HepG2 (cell line): Measurements from ENCODE around the gene PIP4K2B. TPM values are rescaled to one million over a fixed set of nuclear protein-coding genes. Genes with fewer than 3 reads are reported as not detected.

Experiments used
- GABPA ChIP-seq, 2 experiments: IDR thresholded peaks; 2 replicates each; pipeline ENCODE4 v1.6.1; 2011 to 2016; ENCODE audit warnings: low read depth in 2 of 2, low read length in 1 of 2, missing biosample characterization in 1 of 2, missing genetic modification characterization in 1 of 2
- HDAC2 ChIP-seq: sonication (generic); formaldehyde crosslinking; IDR thresholded peaks from 2 replicates; pipeline ENCODE4 v1.4.0; 2020; ENCODE audit warnings: missing genetic modification reagents
- NKX3-1 ChIP-seq: sonication (generic); formaldehyde crosslinking; IDR thresholded peaks from 2 replicates; pipeline ENCODE4 v1.5.0; 2020; ENCODE audit warnings: missing genetic modification reagents
- PRMT3 ChIP-seq: sonication (generic); formaldehyde crosslinking; IDR thresholded peaks from 2 replicates; pipeline ENCODE4 v1.8.1; 2022; ENCODE audit warnings: low read depth, mild to moderate bottlenecking, moderate library complexity, missing genetic modification reagents, borderline replicate concordance
- SSRP1 ChIP-seq: IDR thresholded peaks from 2 replicates; pipeline ENCODE4 v1.6.1; 2016; ENCODE audit warnings: control low read depth
- ZFP62 ChIP-seq: sonication (generic); formaldehyde crosslinking; IDR thresholded peaks from 2 replicates; pipeline ENCODE4 v1.4.0; 2020; ENCODE audit warnings: missing genetic modification reagents
- ZFY ChIP-seq: sonication (generic); formaldehyde crosslinking; IDR thresholded peaks from 2 replicates; pipeline ENCODE4 v1.4.0; 2020; ENCODE audit warnings: missing genetic modification reagents
- ZNF230 ChIP-seq: sonication (generic); formaldehyde crosslinking; IDR thresholded peaks from 2 replicates; pipeline ENCODE4 v1.4.0; 2020; ENCODE audit warnings: mild to moderate bottlenecking, missing genetic modification reagents
- ZSCAN30 ChIP-seq: sonication (generic); formaldehyde crosslinking; IDR thresholded peaks from 2 replicates; pipeline ENCODE4 v1.5.0; 2020; ENCODE audit warnings: mild to moderate bottlenecking, missing genetic modification reagents
- polyA plus RNA-seq, 8 experiments: library from polyadenylated mRNA; depleted of rRNA in 3 of 8; stranded (reverse) in 7 of 8; unstranded in 1 of 8; fragments of >200 nt; fragmentation: Illumina TruSeq in 4 of 8; extraction: Trizol in 4 of 8; gene quantifications; 2 replicates each; pipeline versions ENCODE4 v1.2.1 to v1.2.3, GENCODE V29; 2011 to 2016; ENCODE audit warnings: low read depth in 4 of 8, missing spikeins in 1 of 8, mixed read lengths in 1 of 8; ENCODE audit not compliant: insufficient read depth in 1 of 8
- total RNA-seq, 5 experiments: library from RNA; depleted of rRNA; stranded (reverse); fragments of >200 nt; fragmentation: Illumina TruSeq; extraction: Trizol; gene quantifications; 2 replicates each; pipeline ENCODE4 v1.2.3, GENCODE V29; 2016; ENCODE audit warnings: low read depth in 1 of 5
- TF ChIP-seq, protein P1 (sequence below): sonication (generic); formaldehyde crosslinking; IDR thresholded peaks from 2 replicates; pipeline ENCODE4 v1.5.1; 2020; ENCODE audit warnings: mild to moderate bottlenecking, moderate library complexity, missing genetic modification reagents
- TF ChIP-seq, protein P2 (sequence below): IDR thresholded peaks from 2 replicates; pipeline ENCODE4 v1.6.1; 2018; ENCODE audit warnings: missing genetic modification reagents
- TF ChIP-seq, protein P3 (sequence below): IDR thresholded peaks from 2 replicates; pipeline ENCODE4 v1.6.1; 2016
- TF ChIP-seq, protein P4 (sequence below): sonication (generic); formaldehyde crosslinking; IDR thresholded peaks from 2 replicates; pipeline ENCODE4 v1.5.1; 2020; ENCODE audit warnings: mild to moderate bottlenecking, missing genetic modification reagents, borderline replicate concordance
- TF ChIP-seq, protein P5 (sequence below): sonication (generic); formaldehyde crosslinking; IDR thresholded peaks from 2 replicates; pipeline ENCODE4 v1.5.0; 2020; ENCODE audit warnings: mild to moderate bottlenecking, missing genetic modification reagents, moderate library complexity
- TF ChIP-seq, protein P6 (sequence below): sonication (generic); formaldehyde crosslinking; IDR thresholded peaks from 2 replicates; pipeline ENCODE4 v1.4.0; 2020; ENCODE audit warnings: mild to moderate bottlenecking, low read depth, missing genetic modification reagents

Gene PIP4K2B
- total and polyA plus RNA-seq, 2 of the 13 experiments (the other 11 are each of a cell fraction or from before 2014, with no cell fraction given) = 20.4 to 54.0 TPM

DNA sequence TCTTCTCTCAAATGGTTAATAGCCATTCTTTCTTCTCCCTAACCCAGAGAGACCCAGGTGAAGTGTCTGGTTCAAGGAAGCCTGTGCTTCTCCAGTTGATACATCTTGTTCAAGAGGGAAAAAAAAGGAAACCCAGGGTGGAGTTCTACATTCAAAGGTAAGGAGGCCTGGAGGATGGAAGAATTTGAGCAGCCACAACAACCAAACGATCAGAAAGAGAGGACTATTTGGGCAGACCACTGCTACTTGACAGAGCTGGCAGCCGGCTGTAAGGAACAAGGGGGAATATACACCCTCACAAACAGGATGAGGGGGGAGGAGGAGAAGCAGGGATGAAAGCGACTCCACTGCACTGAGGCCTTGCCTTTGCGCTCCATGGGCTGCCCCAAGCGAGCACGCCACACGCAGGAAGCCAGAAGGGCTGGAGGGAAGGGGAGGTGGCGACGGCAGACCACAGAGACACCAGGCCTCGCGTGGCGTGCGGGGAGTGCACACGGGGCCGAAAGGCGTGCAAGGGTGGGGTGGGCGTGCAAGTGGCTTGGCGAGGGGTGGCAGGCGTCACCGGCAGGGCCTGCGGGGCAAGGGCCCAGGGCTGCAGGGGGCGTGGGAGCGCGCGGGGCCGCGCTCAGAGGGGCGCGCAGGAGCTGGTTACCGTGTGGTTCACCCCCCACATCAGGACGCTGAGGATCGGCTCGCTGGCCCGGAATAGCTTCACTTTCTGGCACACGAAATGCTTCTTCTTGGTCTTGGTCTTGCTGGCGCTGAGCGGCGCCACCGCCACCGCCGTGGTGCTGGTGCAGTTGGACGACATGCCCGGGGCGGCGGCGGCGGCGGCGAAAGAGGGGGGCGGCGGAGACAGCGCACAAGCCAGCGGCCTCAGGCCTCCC is 499 bp downstream of the PIP4K2B start (continued):
- TF ChIP-seq HDAC2 (CRISPR knock-in tag) = peak; percentile 16; the same call in 1 of the 2 replicates
- TF ChIP-seq, protein P1, sequence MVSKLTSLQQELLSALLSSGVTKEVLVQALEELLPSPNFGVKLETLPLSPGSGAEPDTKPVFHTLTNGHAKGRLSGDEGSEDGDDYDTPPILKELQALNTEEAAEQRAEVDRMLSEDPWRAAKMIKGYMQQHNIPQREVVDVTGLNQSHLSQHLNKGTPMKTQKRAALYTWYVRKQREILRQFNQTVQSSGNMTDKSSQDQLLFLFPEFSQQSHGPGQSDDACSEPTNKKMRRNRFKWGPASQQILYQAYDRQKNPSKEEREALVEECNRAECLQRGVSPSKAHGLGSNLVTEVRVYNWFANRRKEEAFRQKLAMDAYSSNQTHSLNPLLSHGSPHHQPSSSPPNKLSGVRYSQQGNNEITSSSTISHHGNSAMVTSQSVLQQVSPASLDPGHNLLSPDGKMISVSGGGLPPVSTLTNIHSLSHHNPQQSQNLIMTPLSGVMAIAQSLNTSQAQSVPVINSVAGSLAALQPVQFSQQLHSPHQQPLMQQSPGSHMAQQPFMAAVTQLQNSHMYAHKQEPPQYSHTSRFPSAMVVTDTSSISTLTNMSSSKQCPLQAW (CRISPR knock-in tag) = 0 out of 2 replicates have a peak, but pooled peaks have one; percentile 61
- TF ChIP-seq, protein P2, sequence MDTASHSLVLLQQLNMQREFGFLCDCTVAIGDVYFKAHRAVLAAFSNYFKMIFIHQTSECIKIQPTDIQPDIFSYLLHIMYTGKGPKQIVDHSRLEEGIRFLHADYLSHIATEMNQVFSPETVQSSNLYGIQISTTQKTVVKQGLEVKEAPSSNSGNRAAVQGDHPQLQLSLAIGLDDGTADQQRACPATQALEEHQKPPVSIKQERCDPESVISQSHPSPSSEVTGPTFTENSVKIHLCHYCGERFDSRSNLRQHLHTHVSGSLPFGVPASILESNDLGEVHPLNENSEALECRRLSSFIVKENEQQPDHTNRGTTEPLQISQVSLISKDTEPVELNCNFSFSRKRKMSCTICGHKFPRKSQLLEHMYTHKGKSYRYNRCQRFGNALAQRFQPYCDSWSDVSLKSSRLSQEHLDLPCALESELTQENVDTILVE (CRISPR knock-in tag) = no peak
- TF ChIP-seq ZFY (CRISPR knock-in tag) = peak; percentile 83
- no peak for TF ChIP-seq ZNF230
- no peak for TF ChIP-seq GABPA (IDR thresholded peaks at IDR 0.05; ENCODE audit: low read depth, low read length)
- no peak for TF ChIP-seq GABPA (CRISPR knock-in tag; IDR thresholded peaks at IDR 0.05; ENCODE audit: low read depth)
- TF ChIP-seq ZFP62 (CRISPR knock-in tag) = no peak
- no peak for TF ChIP-seq NKX3-1 (CRISPR knock-in tag)
- TF ChIP-seq ZSCAN30 (CRISPR knock-in tag) = no peak
- TF ChIP-seq PRMT3 = no peak
- TF ChIP-seq, protein P3, sequence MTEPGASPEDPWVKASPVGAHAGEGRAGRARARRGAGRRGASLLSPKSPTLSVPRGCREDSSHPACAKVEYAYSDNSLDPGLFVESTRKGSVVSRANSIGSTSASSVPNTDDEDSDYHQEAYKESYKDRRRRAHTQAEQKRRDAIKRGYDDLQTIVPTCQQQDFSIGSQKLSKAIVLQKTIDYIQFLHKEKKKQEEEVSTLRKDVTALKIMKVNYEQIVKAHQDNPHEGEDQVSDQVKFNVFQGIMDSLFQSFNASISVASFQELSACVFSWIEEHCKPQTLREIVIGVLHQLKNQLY (CRISPR knock-in tag) = no peak
- TF ChIP-seq, protein P4, sequence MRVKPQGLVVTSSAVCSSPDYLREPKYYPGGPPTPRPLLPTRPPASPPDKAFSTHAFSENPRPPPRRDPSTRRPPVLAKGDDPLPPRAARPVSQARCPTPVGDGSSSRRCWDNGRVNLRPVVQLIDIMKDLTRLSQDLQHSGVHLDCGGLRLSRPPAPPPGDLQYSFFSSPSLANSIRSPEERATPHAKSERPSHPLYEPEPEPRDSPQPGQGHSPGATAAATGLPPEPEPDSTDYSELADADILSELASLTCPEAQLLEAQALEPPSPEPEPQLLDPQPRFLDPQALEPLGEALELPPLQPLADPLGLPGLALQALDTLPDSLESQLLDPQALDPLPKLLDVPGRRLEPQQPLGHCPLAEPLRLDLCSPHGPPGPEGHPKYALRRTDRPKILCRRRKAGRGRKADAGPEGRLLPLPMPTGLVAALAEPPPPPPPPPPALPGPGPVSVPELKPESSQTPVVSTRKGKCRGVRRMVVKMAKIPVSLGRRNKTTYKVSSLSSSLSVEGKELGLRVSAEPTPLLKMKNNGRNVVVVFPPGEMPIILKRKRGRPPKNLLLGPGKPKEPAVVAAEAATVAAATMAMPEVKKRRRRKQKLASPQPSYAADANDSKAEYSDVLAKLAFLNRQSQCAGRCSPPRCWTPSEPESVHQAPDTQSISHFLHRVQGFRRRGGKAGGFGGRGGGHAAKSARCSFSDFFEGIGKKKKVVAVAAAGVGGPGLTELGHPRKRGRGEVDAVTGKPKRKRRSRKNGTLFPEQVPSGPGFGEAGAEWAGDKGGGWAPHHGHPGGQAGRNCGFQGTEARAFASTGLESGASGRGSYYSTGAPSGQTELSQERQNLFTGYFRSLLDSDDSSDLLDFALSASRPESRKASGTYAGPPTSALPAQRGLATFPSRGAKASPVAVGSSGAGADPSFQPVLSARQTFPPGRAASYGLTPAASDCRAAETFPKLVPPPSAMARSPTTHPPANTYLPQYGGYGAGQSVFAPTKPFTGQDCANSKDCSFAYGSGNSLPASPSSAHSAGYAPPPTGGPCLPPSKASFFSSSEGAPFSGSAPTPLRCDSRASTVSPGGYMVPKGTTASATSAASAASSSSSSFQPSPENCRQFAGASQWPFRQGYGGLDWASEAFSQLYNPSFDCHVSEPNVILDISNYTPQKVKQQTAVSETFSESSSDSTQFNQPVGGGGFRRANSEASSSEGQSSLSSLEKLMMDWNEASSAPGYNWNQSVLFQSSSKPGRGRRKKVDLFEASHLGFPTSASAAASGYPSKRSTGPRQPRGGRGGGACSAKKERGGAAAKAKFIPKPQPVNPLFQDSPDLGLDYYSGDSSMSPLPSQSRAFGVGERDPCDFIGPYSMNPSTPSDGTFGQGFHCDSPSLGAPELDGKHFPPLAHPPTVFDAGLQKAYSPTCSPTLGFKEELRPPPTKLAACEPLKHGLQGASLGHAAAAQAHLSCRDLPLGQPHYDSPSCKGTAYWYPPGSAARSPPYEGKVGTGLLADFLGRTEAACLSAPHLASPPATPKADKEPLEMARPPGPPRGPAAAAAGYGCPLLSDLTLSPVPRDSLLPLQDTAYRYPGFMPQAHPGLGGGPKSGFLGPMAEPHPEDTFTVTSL (CRISPR knock-in tag) = no peak
- TF ChIP-seq SSRP1 = no peak
- TF ChIP-seq, protein P5, sequence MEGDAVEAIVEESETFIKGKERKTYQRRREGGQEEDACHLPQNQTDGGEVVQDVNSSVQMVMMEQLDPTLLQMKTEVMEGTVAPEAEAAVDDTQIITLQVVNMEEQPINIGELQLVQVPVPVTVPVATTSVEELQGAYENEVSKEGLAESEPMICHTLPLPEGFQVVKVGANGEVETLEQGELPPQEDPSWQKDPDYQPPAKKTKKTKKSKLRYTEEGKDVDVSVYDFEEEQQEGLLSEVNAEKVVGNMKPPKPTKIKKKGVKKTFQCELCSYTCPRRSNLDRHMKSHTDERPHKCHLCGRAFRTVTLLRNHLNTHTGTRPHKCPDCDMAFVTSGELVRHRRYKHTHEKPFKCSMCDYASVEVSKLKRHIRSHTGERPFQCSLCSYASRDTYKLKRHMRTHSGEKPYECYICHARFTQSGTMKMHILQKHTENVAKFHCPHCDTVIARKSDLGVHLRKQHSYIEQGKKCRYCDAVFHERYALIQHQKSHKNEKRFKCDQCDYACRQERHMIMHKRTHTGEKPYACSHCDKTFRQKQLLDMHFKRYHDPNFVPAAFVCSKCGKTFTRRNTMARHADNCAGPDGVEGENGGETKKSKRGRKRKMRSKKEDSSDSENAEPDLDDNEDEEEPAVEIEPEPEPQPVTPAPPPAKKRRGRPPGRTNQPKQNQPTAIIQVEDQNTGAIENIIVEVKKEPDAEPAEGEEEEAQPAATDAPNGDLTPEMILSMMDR = peak; percentile 47
- TF ChIP-seq, protein P6, sequence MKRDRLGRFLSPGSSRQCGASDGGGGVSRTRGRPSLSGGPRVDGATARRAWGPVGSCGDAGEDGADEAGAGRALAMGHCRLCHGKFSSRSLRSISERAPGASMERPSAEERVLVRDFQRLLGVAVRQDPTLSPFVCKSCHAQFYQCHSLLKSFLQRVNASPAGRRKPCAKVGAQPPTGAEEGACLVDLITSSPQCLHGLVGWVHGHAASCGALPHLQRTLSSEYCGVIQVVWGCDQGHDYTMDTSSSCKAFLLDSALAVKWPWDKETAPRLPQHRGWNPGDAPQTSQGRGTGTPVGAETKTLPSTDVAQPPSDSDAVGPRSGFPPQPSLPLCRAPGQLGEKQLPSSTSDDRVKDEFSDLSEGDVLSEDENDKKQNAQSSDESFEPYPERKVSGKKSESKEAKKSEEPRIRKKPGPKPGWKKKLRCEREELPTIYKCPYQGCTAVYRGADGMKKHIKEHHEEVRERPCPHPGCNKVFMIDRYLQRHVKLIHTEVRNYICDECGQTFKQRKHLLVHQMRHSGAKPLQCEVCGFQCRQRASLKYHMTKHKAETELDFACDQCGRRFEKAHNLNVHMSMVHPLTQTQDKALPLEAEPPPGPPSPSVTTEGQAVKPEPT = no peak
